ENCODE data around the gene TMEM244. TPM values are rescaled to one million over a fixed set of nuclear protein-coding genes. Genes with fewer than 3 reads are reported as not detected.

Gene TMEM244
- total and polyA plus RNA-seq, 2 donors (not counting 3 experiments of a cell fraction or from before 2014, with no cell fraction given), result not detected

DNA sequence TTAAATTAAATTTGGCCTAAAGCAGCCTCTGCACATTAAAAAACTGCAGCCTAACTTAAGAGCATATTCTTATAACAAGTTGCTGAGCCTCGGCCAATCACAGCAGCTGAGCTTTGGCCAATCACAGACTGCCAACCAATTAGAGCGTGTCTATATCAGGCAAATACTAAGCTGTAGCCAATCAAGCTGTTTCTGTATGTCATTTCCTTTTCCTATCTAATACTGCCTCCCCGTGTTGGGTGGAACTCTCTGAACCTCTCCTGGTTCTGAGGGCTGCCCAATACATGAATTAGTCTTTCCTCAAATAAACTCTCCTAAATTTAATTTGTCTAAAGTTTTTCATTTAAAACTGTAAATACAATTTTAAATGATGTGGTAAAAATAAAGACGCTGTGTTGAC is 3.9 kb upstream of the TMEM244 start:
- Histone ChIP-seq H3K4me2 (ENCODE audit: insufficient read depth, low read length) (no peak overlapping the region), H3K27me3 (ENCODE audit: control insufficient read depth in 2 of 2, insufficient read depth in 2 of 2, low read length in 2 of 2) (no peaks in the 10 kb centered on the region), H3K9me1 (replicated peaks; ENCODE audit: control insufficient read depth, extremely low read depth, insufficient read depth, low read length) (no peaks in the 10 kb centered on the region), H3K4me1 (ENCODE audit: control insufficient read depth, extremely low read depth, insufficient read depth, low read length) (no peaks in the 10 kb centered on the region), H3K9me3 (replicated peaks; ENCODE audit: control insufficient read depth, insufficient read depth, low read length) (no peaks in the 10 kb centered on the region), H3K36me3 (ENCODE audit: control insufficient read depth in 2 of 2, extremely low read depth in 1 of 2, insufficient read depth in 2 of 2, low read length in 2 of 2) (no peaks in the 10 kb centered on the region), H3K27ac (ENCODE audit: insufficient read depth, low read depth, low read length) (no peak overlapping the region), H3K79me2 (ENCODE audit: control insufficient read depth, insufficient read depth, low read length) (no peaks in the 10 kb centered on the region), H2AFZ (ENCODE audit: low read depth, low read length) (no peak overlapping the region), H3K9ac (replicated peaks; ENCODE audit: extremely low read depth, insufficient read depth, low read length) (no peak overlapping the region), H3K4me3 (replicated peaks in 1 of 3; ENCODE audit: insufficient read depth in 1 of 3, low read depth in 1 of 3, low read length in 3 of 3) (no peak overlapping the region), H4K20me1 (replicated peaks; ENCODE audit: control insufficient read depth, extremely low read depth, insufficient read depth, low read length) (no peaks in the 10 kb centered on the region)
- intact Hi-C loops (cut with micrococcal nuclease), result no loop called here
- dilution Hi-C loops (cut with MboI; ENCODE audit: extremely low pct_ligation_motif_present, low sequenced_read_pairs), result no loop called here
- CTCF ChIA-PET, result no interaction called here
- TF ChIP-seq MAX (IDR thresholded peaks at IDR 0.05; ENCODE audit: insufficient read depth, insufficient read length) (no peak), EZH2 (IDR thresholded peaks at IDR 0.05; ENCODE audit: borderline replicate concordance, low read depth, low read length, severe bottlenecking) (no peak), JUN (IDR thresholded peaks at IDR 0.05; ENCODE audit: borderline replicate concordance, insufficient read depth, insufficient read length, low read depth) (no peak), GATA2 (IDR thresholded peaks at IDR 0.05; ENCODE audit: insufficient read depth, insufficient read length, low read depth, low read length) (no peak)
- FAIRE-seq (no peak), DNase-seq (ENCODE audit: low read depth, low spot score) (no peak)
- no TSS peak for BruUV-seq (replicated peaks)
- POLR2A ChIA-PET, result no interaction called here

DNA sequence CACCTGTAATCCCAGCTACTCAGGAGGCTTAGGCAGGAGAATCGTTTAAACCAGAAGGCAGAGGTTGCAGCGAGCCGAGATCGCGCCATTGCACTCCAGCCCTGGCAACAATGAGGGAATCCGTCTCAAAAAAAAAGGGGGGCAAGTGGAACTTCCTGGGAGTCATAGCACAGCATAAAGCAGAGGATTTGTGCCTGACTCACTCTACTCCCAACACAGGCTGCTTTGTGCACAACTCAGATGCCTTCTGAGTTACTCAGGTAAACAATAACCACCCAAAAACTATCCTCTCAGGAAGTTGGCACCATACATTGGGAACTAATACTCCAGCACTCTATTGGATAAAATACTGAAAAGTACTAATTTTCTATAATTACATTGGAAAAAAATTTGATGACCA is 2.5 kb upstream of the TMEM244 start:
- no peaks in the 10 kb centered on the region for H3K4me1 ChIP-seq (ENCODE audit: control insufficient read depth, extremely low read depth, insufficient read depth, low read length)
- no peaks in the 10 kb centered on the region for H3K27me3 ChIP-seq (ENCODE audit: control insufficient read depth in 2 of 2, insufficient read depth in 2 of 2, low read length in 2 of 2)
- FAIRE-seq (no peak), DNase-seq (ENCODE audit: low read depth, low spot score) (no peak)
- no TSS peak for BruUV-seq (replicated peaks)
- H3K4me3 ChIP-seq (replicated peaks in 1 of 3; ENCODE audit: insufficient read depth in 1 of 3, low read depth in 1 of 3, low read length in 3 of 3), result no peak overlapping the region
- dilution Hi-C loops (cut with MboI; ENCODE audit: extremely low pct_ligation_motif_present, low sequenced_read_pairs), result no loop called here
- POLR2A ChIA-PET, result no interaction called here
- no peak overlapping the region for H2AFZ ChIP-seq (ENCODE audit: low read depth, low read length)
- H3K79me2 ChIP-seq (ENCODE audit: control insufficient read depth, insufficient read depth, low read length), result no peaks in the 10 kb centered on the region
- no peak for TF ChIP-seq MYC (IDR thresholded peaks at IDR 0.05; ENCODE audit: low read depth, low read length)
- TF ChIP-seq POLR2AphosphoS5 (IDR thresholded peaks at IDR 0.05; ENCODE audit: insufficient read depth, low read depth, low read length), result no peak
- no peak for TF ChIP-seq POLR2A (IDR thresholded peaks at IDR 0.05; ENCODE audit: low read depth, low read length)
- no peak for TF ChIP-seq GATA2 (IDR thresholded peaks at IDR 0.05; ENCODE audit: insufficient read depth, insufficient read length, low read depth, low read length)
- no peak for TF ChIP-seq MAX (IDR thresholded peaks at IDR 0.05; ENCODE audit: insufficient read depth, insufficient read length)
- no peak for TF ChIP-seq FOS (IDR thresholded peaks at IDR 0.05; ENCODE audit: borderline replicate concordance, insufficient read depth, low read length)
- TF ChIP-seq EZH2 (IDR thresholded peaks at IDR 0.05; ENCODE audit: borderline replicate concordance, low read depth, low read length, severe bottlenecking), result no peak
- TF ChIP-seq, protein P1, sequence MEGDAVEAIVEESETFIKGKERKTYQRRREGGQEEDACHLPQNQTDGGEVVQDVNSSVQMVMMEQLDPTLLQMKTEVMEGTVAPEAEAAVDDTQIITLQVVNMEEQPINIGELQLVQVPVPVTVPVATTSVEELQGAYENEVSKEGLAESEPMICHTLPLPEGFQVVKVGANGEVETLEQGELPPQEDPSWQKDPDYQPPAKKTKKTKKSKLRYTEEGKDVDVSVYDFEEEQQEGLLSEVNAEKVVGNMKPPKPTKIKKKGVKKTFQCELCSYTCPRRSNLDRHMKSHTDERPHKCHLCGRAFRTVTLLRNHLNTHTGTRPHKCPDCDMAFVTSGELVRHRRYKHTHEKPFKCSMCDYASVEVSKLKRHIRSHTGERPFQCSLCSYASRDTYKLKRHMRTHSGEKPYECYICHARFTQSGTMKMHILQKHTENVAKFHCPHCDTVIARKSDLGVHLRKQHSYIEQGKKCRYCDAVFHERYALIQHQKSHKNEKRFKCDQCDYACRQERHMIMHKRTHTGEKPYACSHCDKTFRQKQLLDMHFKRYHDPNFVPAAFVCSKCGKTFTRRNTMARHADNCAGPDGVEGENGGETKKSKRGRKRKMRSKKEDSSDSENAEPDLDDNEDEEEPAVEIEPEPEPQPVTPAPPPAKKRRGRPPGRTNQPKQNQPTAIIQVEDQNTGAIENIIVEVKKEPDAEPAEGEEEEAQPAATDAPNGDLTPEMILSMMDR (IDR thresholded peaks at IDR 0.05; ENCODE audit: extremely low read depth in 1 of 2, insufficient read depth in 1 of 2, low read depth in 1 of 2, low read length in 2 of 2), result no peak
- TF ChIP-seq JUN (IDR thresholded peaks at IDR 0.05; ENCODE audit: borderline replicate concordance, insufficient read depth, insufficient read length, low read depth), result no peak
- H3K27ac ChIP-seq (ENCODE audit: insufficient read depth, low read depth, low read length), result no peak overlapping the region
- no peak overlapping the region for H3K9ac ChIP-seq (replicated peaks; ENCODE audit: extremely low read depth, insufficient read depth, low read length)
- CTCF ChIA-PET, result no interaction called here
- intact Hi-C loops (cut with micrococcal nuclease), result no loop called here
- H3K9me3 ChIP-seq (replicated peaks; ENCODE audit: control insufficient read depth, insufficient read depth, low read length), result no peaks in the 10 kb centered on the region
- no peaks in the 10 kb centered on the region for H3K36me3 ChIP-seq (ENCODE audit: control insufficient read depth in 2 of 2, extremely low read depth in 1 of 2, insufficient read depth in 2 of 2, low read length in 2 of 2)
- no peaks in the 10 kb centered on the region for H3K9me1 ChIP-seq (replicated peaks; ENCODE audit: control insufficient read depth, extremely low read depth, insufficient read depth, low read length)
- no peaks in the 10 kb centered on the region for H4K20me1 ChIP-seq (replicated peaks; ENCODE audit: control insufficient read depth, extremely low read depth, insufficient read depth, low read length)
- H3K4me2 ChIP-seq (ENCODE audit: insufficient read depth, low read length), result no peak overlapping the region

All from endothelial cell of umbilical vein (primary cell).